K562 (cell line): ENCODE measurements around the gene MEFV. TPM values are rescaled to one million over a fixed set of nuclear protein-coding genes. Genes with fewer than 3 reads are reported as not detected.

Experiments used
- ATF6 ChIP-seq: sonication (generic); formaldehyde crosslinking; IDR thresholded peaks from 2 replicates; pipeline ENCODE4 v1.4.0; 2020; ENCODE audit warnings: mild to moderate bottlenecking, missing genetic modification reagents
- CBX1 ChIP-seq: sonication (generic); IDR thresholded peaks from 2 replicates; pipeline ENCODE4 v1.6.1; 2016; ENCODE audit warnings: antibody characterized with exemption, low read depth, mild to moderate bottlenecking
- ETV5 ChIP-seq: sonication (generic); formaldehyde crosslinking; IDR thresholded peaks from 2 replicates; pipeline ENCODE4 v1.4.0; 2020; ENCODE audit warnings: low read depth, mild to moderate bottlenecking, missing genetic modification reagents
- GTF2B ChIP-seq: IDR thresholded peaks from 2 replicates; pipeline ENCODE4 v1.6.1; 2011; ENCODE audit not compliant: insufficient read length; ENCODE audit errors: extremely low read depth
- MCM3 ChIP-seq: fragments of 450-650 bp; IDR thresholded peaks from 2 replicates; pipeline ENCODE4 v1.6.1; 2016
- NEUROD1 ChIP-seq: fragments of 150-350 bp; IDR thresholded peaks from 2 replicates; pipeline ENCODE4 v1.6.1; 2014; ENCODE audit warnings: borderline replicate concordance, low read length, low read depth; ENCODE audit not compliant: partially characterized antibody
- RBM22 ChIP-seq: fragments of 200-400 bp; formaldehyde crosslinking; IDR thresholded peaks from 2 replicates; pipeline ENCODE4 v1.6.1; 2018; ENCODE audit warnings: low read length, low read depth; ENCODE audit not compliant: poor library complexity, severe bottlenecking
- ZFP1 ChIP-seq: fragments of 450-650 bp; formaldehyde crosslinking; IDR thresholded peaks from 2 replicates; pipeline ENCODE4 v1.4.0; 2020; ENCODE audit warnings: mild to moderate bottlenecking, mixed read lengths
- ZNF830 ChIP-seq: fragments of 250-450 bp; sonication (Bioruptor Pico); IDR thresholded peaks from 2 replicates; pipeline ENCODE4 v1.5.0; 2021; ENCODE audit warnings: mild to moderate bottlenecking
- polyA plus RNA-seq, 8 experiments: library from polyadenylated mRNA; depleted of rRNA in 4 of 8; stranded (reverse) in 5 of 8; unstranded in 3 of 8; fragments of >200 nt; fragmentation: Nextera tagmentation in 2 of 8; fragmentation: Illumina TruSeq in 1 of 8; extraction: Ambion mirVana in 2 of 8; extraction: Trizol in 1 of 8; gene quantifications; 2 replicates each; pipeline versions ENCODE4 v1.2.1 to v1.2.3, GENCODE V29; 2011 to 2014; ENCODE audit warnings: inconsistent platforms in 1 of 8, missing spikeins in 1 of 8
- total RNA-seq, 7 experiments: library from RNA; depleted of rRNA in 6 of 7; stranded (reverse); fragments of >200 nt in 6 of 7; fragmentation: Illumina TruSeq in 2 of 7; extraction: Trizol in 2 of 7; gene quantifications; 2 replicates each; pipeline versions ENCODE4 v1.2.1 to v1.2.3, GENCODE V29; 2011 to 2021; ENCODE audit warnings: low replicate concordance in 1 of 7
- TF ChIP-seq, protein P1 (sequence below): sonication (generic); formaldehyde crosslinking; IDR thresholded peaks from 2 replicates; pipeline ENCODE4 v1.5.0; 2020; ENCODE audit warnings: missing genetic modification reagents
- TF ChIP-seq, protein P2 (sequence below), 2 experiments: fragments of 450-650 bp; formaldehyde crosslinking in 1 of 2; IDR thresholded peaks; 2 replicates each; pipeline versions ENCODE4 v1.4.0 to v1.6.1; 2014 to 2020; ENCODE audit warnings: mild to moderate bottlenecking in 2 of 2, borderline replicate concordance in 1 of 2, low read depth in 1 of 2
- TF ChIP-seq, protein P3 (sequence below): IDR thresholded peaks from 3 replicates; pipeline ENCODE4 v1.6.1; 2011; ENCODE audit warnings: borderline replicate concordance, mild to moderate bottlenecking; ENCODE audit not compliant: insufficient read length, insufficient read depth

MEFV gene
- total and polyA plus RNA-seq, 9 of the 15 experiments (the other 6 are each of a cell fraction or from before 2014, with no cell fraction given): 0.14 TPM; not detected in 8

GRCh38 chr16:3264137-3265036, 8.0 kb upstream of the MEFV start (continued):
- TF ChIP-seq ATF6 (CRISPR knock-in tag) (0 out of 2 replicates have a peak, but pooled peaks have one; percentile 79), ZNF830 (CRISPR knock-in tag) (no peak), RBM22 (peak; percentile 24), MCM3 (no peak), GTF2B (no peak), ETV5 (CRISPR knock-in tag) (no peak), NEUROD1 (no peak), ZFP1 (CRISPR knock-in tag) (no peak), CBX1 (peak; percentile 77; the same call in 1 of the 2 replicates)
- TF ChIP-seq, protein P1, sequence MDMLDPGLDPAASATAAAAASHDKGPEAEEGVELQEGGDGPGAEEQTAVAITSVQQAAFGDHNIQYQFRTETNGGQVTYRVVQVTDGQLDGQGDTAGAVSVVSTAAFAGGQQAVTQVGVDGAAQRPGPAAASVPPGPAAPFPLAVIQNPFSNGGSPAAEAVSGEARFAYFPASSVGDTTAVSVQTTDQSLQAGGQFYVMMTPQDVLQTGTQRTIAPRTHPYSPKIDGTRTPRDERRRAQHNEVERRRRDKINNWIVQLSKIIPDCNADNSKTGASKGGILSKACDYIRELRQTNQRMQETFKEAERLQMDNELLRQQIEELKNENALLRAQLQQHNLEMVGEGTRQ: peak; percentile 47
- TF ChIP-seq, protein P2, sequence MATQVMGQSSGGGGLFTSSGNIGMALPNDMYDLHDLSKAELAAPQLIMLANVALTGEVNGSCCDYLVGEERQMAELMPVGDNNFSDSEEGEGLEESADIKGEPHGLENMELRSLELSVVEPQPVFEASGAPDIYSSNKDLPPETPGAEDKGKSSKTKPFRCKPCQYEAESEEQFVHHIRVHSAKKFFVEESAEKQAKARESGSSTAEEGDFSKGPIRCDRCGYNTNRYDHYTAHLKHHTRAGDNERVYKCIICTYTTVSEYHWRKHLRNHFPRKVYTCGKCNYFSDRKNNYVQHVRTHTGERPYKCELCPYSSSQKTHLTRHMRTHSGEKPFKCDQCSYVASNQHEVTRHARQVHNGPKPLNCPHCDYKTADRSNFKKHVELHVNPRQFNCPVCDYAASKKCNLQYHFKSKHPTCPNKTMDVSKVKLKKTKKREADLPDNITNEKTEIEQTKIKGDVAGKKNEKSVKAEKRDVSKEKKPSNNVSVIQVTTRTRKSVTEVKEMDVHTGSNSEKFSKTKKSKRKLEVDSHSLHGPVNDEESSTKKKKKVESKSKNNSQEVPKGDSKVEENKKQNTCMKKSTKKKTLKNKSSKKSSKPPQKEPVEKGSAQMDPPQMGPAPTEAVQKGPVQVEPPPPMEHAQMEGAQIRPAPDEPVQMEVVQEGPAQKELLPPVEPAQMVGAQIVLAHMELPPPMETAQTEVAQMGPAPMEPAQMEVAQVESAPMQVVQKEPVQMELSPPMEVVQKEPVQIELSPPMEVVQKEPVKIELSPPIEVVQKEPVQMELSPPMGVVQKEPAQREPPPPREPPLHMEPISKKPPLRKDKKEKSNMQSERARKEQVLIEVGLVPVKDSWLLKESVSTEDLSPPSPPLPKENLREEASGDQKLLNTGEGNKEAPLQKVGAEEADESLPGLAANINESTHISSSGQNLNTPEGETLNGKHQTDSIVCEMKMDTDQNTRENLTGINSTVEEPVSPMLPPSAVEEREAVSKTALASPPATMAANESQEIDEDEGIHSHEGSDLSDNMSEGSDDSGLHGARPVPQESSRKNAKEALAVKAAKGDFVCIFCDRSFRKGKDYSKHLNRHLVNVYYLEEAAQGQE (IDR thresholded peaks at IDR 0.05; ENCODE audit: borderline replicate concordance): peak; percentile 76
- TF ChIP-seq, protein P2 (CRISPR knock-in tag; IDR thresholded peaks at IDR 0.05; ENCODE audit: low read depth): peak; percentile 59; the same call in 1 of the 2 replicates
- TF ChIP-seq, protein P3, sequence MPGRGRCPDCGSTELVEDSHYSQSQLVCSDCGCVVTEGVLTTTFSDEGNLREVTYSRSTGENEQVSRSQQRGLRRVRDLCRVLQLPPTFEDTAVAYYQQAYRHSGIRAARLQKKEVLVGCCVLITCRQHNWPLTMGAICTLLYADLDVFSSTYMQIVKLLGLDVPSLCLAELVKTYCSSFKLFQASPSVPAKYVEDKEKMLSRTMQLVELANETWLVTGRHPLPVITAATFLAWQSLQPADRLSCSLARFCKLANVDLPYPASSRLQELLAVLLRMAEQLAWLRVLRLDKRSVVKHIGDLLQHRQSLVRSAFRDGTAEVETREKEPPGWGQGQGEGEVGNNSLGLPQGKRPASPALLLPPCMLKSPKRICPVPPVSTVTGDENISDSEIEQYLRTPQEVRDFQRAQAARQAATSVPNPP: no peak
